Measurements from ENCODE around the gene STX8. TPM values are rescaled to one million over a fixed set of nuclear protein-coding genes. Genes with fewer than 3 reads are reported as not detected.

Gene STX8
- total and polyA plus RNA-seq, 4 donors: 14.7 to 39.5 (median 28.7) TPM

GRCh38 chr17:9409878-9410277, 165.7 kb downstream of the STX8 start:
- Histone ChIP-seq H3K9me3 (ENCODE audit: control insufficient read depth in 4 of 4, low read length in 3 of 4) (no peaks in the 10 kb centered on the region), H3K27ac (ENCODE audit: low read depth in 1 of 2, low read length in 2 of 2) (no peak overlapping the region), H3K4me3 (ENCODE audit: low read depth in 1 of 3, low read length in 3 of 3) (no peak overlapping the region), H3K4me1 (ENCODE audit: control insufficient read depth in 4 of 4, insufficient read depth in 4 of 4, low read length in 3 of 4) (no peaks in the 10 kb centered on the region), H3K27me3 (ENCODE audit: control insufficient read depth in 4 of 4, insufficient read depth in 4 of 4, low read length in 3 of 4) (no peaks in the 10 kb centered on the region), H3K36me3 (ENCODE audit: control insufficient read depth in 4 of 4, insufficient read depth in 3 of 4, low read depth in 1 of 4, low read length in 3 of 4) (no peaks in the 10 kb centered on the region), H3K9ac (ENCODE audit: low read depth in 1 of 2, low read length in 2 of 2) (no peak overlapping the region)
- 89% methylated on average over 4 of the region's 4 CpGs for WGBS
- no peak for TF ChIP-seq REST (IDR thresholded peaks at IDR 0.05)
- TF ChIP-seq NR2F2 (IDR thresholded peaks at IDR 0.05): no peak
- TF ChIP-seq RXRA (IDR thresholded peaks at IDR 0.05): no peak
- TF ChIP-seq FOXA1 (IDR thresholded peaks at IDR 0.05): no peak
- no peak for DNase-seq (ENCODE audit: low spot score)

GRCh38 chr17:9408868-9409829, 166.5 kb downstream of the STX8 start:
- no peaks in the 10 kb centered on the region for H3K4me1 ChIP-seq (ENCODE audit: control insufficient read depth in 4 of 4, insufficient read depth in 4 of 4, low read length in 3 of 4)
- no peaks in the 10 kb centered on the region for H3K36me3 ChIP-seq (ENCODE audit: control insufficient read depth in 4 of 4, insufficient read depth in 3 of 4, low read depth in 1 of 4, low read length in 3 of 4)
- H3K27ac ChIP-seq (ENCODE audit: low read depth in 1 of 2, low read length in 2 of 2): no peak overlapping the region
- no peaks in the 10 kb centered on the region for H3K9me3 ChIP-seq (ENCODE audit: control insufficient read depth in 4 of 4, low read length in 3 of 4)
- no peak overlapping the region for H3K9ac ChIP-seq (ENCODE audit: low read depth in 1 of 2, low read length in 2 of 2)
- TF ChIP-seq FOXA1 (IDR thresholded peaks at IDR 0.05): no peak
- no peak for TF ChIP-seq MAX (IDR thresholded peaks at IDR 0.05)
- TF ChIP-seq TAF1 (conservative IDR thresholded peaks at IDR 0.05): no peak
- TF ChIP-seq ZBTB33 (IDR thresholded peaks at IDR 0.05): no peak
- TF ChIP-seq RAD21 (IDR thresholded peaks at IDR 0.05): no peak
- TF ChIP-seq JUND (IDR thresholded peaks at IDR 0.05): no peak
- no peaks in the 10 kb centered on the region for H3K27me3 ChIP-seq (ENCODE audit: control insufficient read depth in 4 of 4, insufficient read depth in 4 of 4, low read length in 3 of 4)
- DNase-seq (ENCODE audit: low spot score): no peak
- no peak overlapping the region for H3K4me3 ChIP-seq (ENCODE audit: low read depth in 1 of 3, low read length in 3 of 3)
- 83% methylated on average over 12 of the region's 12 CpGs for WGBS

GRCh38 chr17:9408381-9408780, 167.2 kb downstream of the STX8 start:
- no peaks in the 10 kb centered on the region for H3K36me3 ChIP-seq (ENCODE audit: control insufficient read depth in 4 of 4, insufficient read depth in 3 of 4, low read depth in 1 of 4, low read length in 3 of 4)
- H3K4me3 ChIP-seq (ENCODE audit: low read depth in 1 of 3, low read length in 3 of 3): no peak overlapping the region
- TF ChIP-seq REST (IDR thresholded peaks at IDR 0.05) (no peak), CTCF (IDR thresholded peaks at IDR 0.05; ENCODE audit: low read depth, low read length, missing input control) (no peak), JUND (IDR thresholded peaks at IDR 0.05) (no peak), TAF1 (conservative IDR thresholded peaks at IDR 0.05) (no peak), RXRA (IDR thresholded peaks at IDR 0.05) (no peak), NR2F2 (IDR thresholded peaks at IDR 0.05) (no peak)
- no peak for DNase-seq (ENCODE audit: low spot score)
- no peaks in the 10 kb centered on the region for H3K4me1 ChIP-seq (ENCODE audit: control insufficient read depth in 4 of 4, insufficient read depth in 4 of 4, low read length in 3 of 4)
- no peak overlapping the region for H3K27ac ChIP-seq (ENCODE audit: low read depth in 1 of 2, low read length in 2 of 2)
- 92% methylated on average over 1 of the region's 1 CpG for WGBS
- H3K27me3 ChIP-seq (ENCODE audit: control insufficient read depth in 4 of 4, insufficient read depth in 4 of 4, low read length in 3 of 4): no peaks in the 10 kb centered on the region
- no peaks in the 10 kb centered on the region for H3K9me3 ChIP-seq (ENCODE audit: control insufficient read depth in 4 of 4, low read length in 3 of 4)
- H3K9ac ChIP-seq (ENCODE audit: low read depth in 1 of 2, low read length in 2 of 2): no peak overlapping the region

Data from liver (tissue), 9 donors.